Glutamatergic neuron (in vitro differentiated cells): ENCODE data around the gene DDHD1. TPM values are rescaled to one million over a fixed set of nuclear protein-coding genes. Genes with fewer than 3 reads are reported as not detected.

Source experiments
- DNase-seq: peaks from one replicate; pipeline ENCODE4 v3.0.0; 2022
- H3K27ac Mint-ChIP-seq: one replicate; pipeline ENCODE4 v1.8.0; 2020; ENCODE audit warnings: mild to moderate bottlenecking, mixed read lengths, inconsistent platforms; ENCODE audit not compliant: unreplicated experiment
- H3K27me3 Mint-ChIP-seq: one replicate; pipeline ENCODE4 v1.8.0; 2020; ENCODE audit warnings: mild to moderate bottlenecking, moderate library complexity, mixed read lengths, inconsistent platforms; ENCODE audit not compliant: unreplicated experiment
- H3K36me3 Mint-ChIP-seq: one replicate; pipeline ENCODE4 v1.8.0; 2020; ENCODE audit warnings: mild to moderate bottlenecking, mixed read lengths, inconsistent platforms; ENCODE audit not compliant: unreplicated experiment
- H3K4me1 Mint-ChIP-seq: one replicate; pipeline ENCODE4 v1.8.0; 2020; ENCODE audit warnings: mild to moderate bottlenecking, low read depth, mixed read lengths, inconsistent platforms; ENCODE audit not compliant: unreplicated experiment
- H3K4me3 Mint-ChIP-seq: one replicate; pipeline ENCODE4 v1.8.0; 2020; ENCODE audit warnings: mild to moderate bottlenecking, mixed read lengths, inconsistent platforms; ENCODE audit not compliant: unreplicated experiment
- H3K9me3 Mint-ChIP-seq: one replicate; pipeline ENCODE4 v1.8.0; 2020; ENCODE audit warnings: mild to moderate bottlenecking, moderate library complexity, mixed read lengths, inconsistent platforms; ENCODE audit not compliant: unreplicated experiment
- CTCF ChIP-seq: fragments of 200-600 bp; sonication (generic); IDR thresholded peaks from one replicate; pipeline ENCODE4 v1.5.0; 2021; ENCODE audit not compliant: partially characterized antibody, unreplicated experiment
- total RNA-seq: library from RNA; stranded (reverse); fragmentation: NEBNext Ultra II Directional; extraction: Animal tissue kit (Norgen Biotek cat#: 25700); gene quantifications from one replicate; pipeline ENCODE4 v1.2.1, GENCODE V29; 2021; ENCODE audit not compliant: unreplicated experiment

The DDHD1 gene
- total RNA-seq, 1 donor from 2014 or later: 38.1 TPM

- no peak for TF ChIP-seq CTCF
- DNase-seq: no peak
- no peak overlapping the region for H3K4me3 Mint-ChIP-seq
- peaks cover 5% of the 10 kb centered on the region for H3K36me3 Mint-ChIP-seq
- no peaks in the 10 kb centered on the region for H3K27me3 Mint-ChIP-seq
- H3K27ac Mint-ChIP-seq: no peak overlapping the region
- no peaks in the 10 kb centered on the region for H3K4me1 Mint-ChIP-seq
- H3K9me3 Mint-ChIP-seq: no peaks in the 10 kb centered on the region
These were observed 160.8 kb downstream of the DDHD1 start for GRCh38 chr14:52992236-52992870.

GRCh38 chr14:52988139-52988538 is 165.0 kb downstream of the DDHD1 start:
- peaks cover 3% of the 10 kb centered on the region for H3K27me3 Mint-ChIP-seq
- H3K4me3 Mint-ChIP-seq: no peak overlapping the region
- TF ChIP-seq CTCF: no peak
- no peaks in the 10 kb centered on the region for H3K9me3 Mint-ChIP-seq
- H3K36me3 Mint-ChIP-seq: peaks cover 7% of the 10 kb centered on the region
- no peak overlapping the region for H3K27ac Mint-ChIP-seq
- DNase-seq: no peak
- no peaks in the 10 kb centered on the region for H3K4me1 Mint-ChIP-seq

GRCh38 chr14:52987514-52987913 is 165.6 kb downstream of the DDHD1 start:
- H3K27ac Mint-ChIP-seq: no peak overlapping the region
- TF ChIP-seq CTCF: no peak
- no peaks in the 10 kb centered on the region for H3K4me1 Mint-ChIP-seq
- H3K9me3 Mint-ChIP-seq: no peaks in the 10 kb centered on the region
- H3K27me3 Mint-ChIP-seq: peaks cover 3% of the 10 kb centered on the region
- no peak for DNase-seq
- H3K36me3 Mint-ChIP-seq: peaks cover 3% of the 10 kb centered on the region
- H3K4me3 Mint-ChIP-seq: no peak overlapping the region

GRCh38 chr14:52987042-52987441 is 166.1 kb downstream of the DDHD1 start:
- H3K9me3 Mint-ChIP-seq: no peaks in the 10 kb centered on the region
- H3K27ac Mint-ChIP-seq: no peak overlapping the region
- DNase-seq: no peak
- no peak overlapping the region for H3K4me3 Mint-ChIP-seq
- H3K27me3 Mint-ChIP-seq: peaks cover 3% of the 10 kb centered on the region
- H3K4me1 Mint-ChIP-seq: no peaks in the 10 kb centered on the region
- peaks cover 3% of the 10 kb centered on the region for H3K36me3 Mint-ChIP-seq
- TF ChIP-seq CTCF: no peak

Other genes starting within 250 kb of the DDHD1 start
- 79.7 TPM for gene FERMT2, start 202.3 kb downstream of the DDHD1 start, total RNA-seq